GM21381 (cell line): ENCODE measurements around the gene COL3A1.

Experiments used
- ATAC-seq: cut with Tn5 transposase; IDR thresholded peaks from one replicate; pipeline ENCODE4 v1.9.1; 2021; ENCODE audit warnings: mild to moderate bottlenecking, moderate library complexity; ENCODE audit not compliant: unreplicated experiment

Gene COL3A1

DNA sequence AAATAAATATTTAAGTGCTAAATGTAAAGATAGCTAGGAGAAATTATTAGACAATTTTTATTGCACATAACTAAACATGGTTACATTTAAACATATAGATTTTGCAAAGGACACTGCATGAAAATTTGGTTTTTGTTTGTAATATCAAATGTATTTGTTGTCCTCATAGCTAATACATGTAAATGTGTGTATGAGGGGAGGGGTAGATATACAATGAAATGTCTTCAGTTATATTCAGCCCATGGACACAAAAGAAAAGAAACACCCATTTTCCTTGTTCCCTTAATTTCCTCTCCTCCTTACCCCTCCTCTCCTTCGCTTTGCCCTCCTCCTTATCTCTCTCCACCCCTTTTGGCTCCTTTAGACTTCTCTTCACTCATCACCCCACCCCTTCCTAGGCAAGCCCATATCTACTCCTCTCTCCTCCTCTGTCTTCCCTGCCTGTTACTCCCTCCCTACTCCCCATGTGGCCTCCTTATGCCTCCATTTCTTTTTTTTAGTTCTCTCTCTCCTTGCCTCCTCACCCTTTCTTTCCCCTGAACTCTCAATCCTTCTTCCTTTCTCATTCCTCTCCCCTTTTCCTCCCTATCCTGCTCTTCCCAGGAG is 1.4 kb downstream of the COL3A1 start:
- no peak for ATAC-seq

DNA sequence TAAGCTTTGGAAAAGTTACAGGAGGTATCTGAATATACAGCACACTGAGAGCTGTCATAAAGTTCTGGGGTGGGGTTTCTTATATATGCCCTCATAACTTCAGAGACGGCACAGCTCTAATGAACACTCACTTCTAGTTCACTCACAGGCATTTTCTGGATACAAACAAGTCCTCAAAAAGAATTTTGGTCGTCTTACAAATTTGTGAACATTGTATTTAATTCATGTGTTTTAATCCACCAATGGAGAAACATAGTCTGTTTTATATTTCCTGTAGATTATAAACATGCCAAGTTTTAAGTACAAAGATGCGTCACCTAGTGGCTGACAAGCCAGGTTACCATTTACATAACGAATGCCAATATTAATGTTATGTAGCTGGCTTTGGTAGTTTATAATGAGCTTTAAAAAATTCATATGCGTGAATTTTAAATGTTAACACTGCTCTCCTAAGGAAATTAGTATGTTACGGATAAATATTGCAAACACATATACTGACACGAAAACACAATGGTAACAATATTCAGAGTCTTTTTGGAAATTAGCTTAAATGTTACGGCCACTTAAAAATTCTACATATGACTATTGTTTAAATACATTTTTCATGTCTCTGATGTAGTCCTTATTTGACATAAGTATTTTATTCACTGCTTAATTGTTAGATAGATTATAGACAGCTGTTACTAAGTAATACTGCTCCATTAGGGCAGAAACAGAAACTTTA is 2.5 kb downstream of the COL3A1 start:
- no peak for ATAC-seq

DNA sequence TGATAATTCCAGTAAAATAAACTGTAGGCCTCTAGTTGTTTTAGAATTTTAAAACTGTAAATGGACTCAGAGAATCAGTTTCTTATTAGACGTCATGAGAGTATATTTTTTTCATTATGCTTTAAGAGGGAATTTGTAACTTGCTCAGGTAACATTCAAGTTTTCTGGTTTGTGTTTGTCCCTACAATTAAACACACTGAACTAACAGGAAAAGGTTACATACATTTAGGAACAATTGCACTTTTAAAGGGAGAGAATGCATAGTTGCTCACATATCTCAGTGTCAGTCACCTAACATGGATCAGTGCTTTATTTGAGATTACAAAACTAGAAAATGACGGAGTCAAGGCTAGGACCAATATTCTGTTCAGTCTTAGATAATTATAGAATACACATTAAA is 3.1 kb downstream of the COL3A1 start:
- ATAC-seq = no peak

DNA sequence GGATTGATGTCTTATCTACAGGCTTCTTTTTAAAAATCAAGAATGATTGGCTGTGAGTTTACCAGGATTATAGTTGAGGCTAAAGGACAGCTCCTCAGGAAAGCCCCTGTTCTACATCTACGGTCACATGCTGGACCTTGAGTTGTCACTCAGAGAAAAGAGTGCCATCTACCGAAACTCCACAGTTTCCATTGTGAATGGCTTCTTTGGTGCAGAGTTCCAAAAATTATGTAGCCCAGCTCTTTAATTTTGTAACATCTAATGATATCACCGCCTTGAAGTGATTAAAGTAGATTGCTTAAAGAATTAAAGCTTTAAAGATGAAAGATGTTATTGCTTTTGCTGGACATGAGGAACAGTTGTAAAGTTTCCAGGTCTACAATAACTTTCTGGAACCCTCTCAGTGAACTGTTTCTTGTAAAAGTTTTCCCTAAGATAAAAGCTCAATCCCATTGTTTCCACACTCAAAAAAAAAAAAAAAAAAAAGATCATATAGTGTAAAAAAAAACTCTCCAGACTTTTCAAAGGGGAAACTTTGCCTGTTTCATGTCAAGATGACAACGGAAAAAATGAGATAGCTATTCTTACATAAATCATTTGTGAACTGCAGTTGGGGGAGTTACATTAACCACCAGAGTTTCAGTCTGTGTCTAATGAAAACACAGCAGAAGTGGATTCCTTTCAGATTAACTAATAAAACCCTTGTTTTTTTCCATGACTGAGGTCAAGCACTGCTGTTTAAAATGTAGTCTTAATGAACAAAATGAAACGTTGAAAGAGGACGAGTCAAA is 4.3 kb downstream of the COL3A1 start:
- peak; percentile 75 for ATAC-seq

DNA sequence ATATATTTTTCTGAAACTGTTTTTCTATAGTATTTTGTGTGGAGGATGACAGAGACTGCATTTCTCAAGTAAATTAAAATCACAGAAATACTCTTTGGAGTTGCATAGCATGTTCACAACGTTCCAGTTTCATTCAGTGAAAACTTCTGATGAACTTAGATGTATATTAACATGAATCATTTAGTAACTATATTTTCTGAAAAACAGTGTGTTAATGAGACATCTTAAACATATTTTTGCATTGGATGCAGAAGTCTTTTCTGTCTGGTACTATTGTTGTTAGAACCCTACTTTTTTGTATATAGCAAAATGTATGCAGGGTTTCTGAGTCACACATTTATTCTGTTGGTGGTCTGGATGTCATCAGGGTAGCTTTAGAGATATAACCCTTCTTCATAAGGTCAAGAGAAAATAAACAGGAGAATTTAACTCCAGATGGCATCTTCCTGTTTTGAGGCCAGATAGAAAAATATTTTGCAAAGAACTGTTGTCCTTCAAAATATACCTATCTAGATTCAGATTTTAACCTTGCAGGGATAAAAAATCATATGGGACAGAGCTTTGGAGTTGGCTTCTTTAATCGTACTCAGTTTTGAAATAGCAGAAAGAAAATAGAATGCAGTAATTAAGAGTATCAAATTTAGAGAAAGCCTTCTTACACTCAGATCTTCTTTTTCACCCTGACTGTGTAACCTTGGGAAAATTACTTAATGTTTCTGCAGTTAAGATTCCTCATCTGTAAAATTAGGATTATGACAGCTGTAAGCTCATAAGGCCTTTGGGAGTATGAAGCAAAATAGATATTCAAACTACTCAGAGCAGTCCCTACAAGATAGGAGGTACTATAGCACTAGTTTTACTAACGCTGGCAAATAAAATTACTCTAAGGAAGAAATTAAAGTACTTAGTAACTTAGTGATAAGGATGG is 5.3 kb downstream of the COL3A1 start:
- peak; percentile 12 for ATAC-seq

DNA sequence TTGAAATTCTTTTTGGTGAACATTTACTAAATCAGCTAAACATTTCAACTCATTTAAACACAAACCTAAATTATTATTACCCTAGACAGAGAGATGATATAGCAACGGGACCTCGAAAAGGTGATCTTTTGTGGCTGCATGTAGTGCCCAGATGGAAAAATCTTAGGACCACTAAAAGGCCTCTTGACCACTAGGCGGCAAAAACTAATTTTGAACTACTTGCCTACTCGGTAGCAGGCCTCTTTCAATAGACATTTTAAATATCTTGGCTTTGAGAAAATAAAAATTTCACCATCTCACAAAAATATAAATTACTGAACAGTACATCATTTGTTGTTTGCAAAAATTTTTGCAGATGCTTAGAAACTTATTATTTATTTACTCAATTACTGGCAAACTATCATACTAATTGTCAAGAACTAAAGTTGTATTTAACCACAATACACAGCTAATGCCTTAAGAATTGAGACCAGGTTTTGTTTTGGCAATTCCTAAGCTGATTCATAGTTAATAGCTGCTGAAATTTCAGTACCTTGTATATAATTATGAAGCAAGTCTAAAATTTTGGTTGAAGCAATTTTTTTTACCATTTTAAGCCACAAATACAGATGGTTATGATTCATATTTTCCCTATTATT is 9.4 kb downstream of the COL3A1 start:
- ATAC-seq = no peak

DNA sequence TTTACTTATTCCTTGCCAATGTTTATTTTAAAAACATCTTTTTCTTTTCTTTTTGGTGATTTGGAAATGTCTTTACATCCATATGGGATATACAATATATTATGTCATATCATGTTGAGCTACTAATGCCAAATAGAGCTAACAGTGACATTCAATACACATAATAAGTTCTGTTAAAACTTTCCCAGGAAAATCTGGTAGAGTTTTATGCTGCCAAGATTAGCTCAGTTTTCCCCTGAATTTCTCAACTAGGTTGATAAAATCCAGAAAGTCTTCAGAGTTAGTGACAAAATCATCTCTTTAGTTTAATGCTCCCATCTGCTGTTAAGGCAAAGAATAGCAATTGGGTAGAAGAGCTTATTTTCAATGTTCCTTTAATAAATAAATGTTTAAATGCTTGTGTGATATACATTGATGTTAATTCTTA is 9.9 kb downstream of the COL3A1 start:
- no peak for ATAC-seq

DNA sequence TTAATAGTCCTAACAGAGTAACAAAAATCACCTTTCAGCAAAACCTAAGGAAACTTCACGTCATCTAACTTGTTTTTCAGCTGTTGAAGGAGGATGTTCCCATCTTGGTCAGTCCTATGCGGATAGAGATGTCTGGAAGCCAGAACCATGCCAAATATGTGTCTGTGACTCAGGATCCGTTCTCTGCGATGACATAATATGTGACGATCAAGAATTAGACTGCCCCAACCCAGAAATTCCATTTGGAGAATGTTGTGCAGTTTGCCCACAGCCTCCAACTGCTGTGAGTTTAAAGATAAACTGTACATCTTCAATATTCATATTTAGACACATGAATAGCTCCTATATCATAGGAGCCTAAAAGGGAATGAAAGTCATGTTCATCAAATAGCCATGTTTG is 10.5 kb downstream of the COL3A1 start:
- ATAC-seq = no peak

DNA sequence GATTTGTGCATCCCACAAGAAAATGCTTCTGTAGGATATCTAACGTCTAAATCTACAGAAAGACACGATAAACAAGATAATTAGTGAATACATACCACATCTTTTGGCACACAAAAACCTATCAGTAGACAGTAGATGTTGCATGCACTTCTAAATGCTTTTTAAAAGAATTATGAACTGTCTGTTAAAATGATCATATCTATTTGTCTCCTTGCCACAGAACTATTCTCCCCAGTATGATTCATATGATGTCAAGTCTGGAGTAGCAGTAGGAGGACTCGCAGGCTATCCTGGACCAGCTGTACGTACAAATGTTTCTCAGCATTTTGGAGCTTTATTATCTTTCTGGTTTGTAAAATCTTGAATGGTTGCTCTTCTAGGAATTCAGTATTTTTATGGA is 12.7 kb downstream of the COL3A1 start:
- no peak for ATAC-seq

DNA sequence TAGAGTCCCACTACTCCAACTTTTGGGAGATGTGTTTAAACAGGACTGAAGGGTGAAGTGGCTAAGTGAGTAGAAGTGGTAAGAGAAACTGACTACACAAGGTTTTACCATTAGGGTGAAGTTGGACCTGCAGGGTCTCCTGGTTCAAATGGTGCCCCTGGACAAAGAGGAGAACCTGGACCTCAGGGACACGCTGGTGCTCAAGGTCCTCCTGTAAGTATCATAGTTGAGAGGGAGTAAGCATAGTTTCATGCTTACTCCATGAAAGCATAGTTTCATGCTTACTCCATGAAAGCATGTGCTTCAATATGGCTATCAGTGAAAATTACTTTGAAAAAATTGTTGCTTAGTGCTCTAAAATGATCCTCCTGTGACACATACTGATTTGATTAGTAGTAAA is 19.1 kb downstream of the COL3A1 start:
- ATAC-seq = no peak

DNA sequence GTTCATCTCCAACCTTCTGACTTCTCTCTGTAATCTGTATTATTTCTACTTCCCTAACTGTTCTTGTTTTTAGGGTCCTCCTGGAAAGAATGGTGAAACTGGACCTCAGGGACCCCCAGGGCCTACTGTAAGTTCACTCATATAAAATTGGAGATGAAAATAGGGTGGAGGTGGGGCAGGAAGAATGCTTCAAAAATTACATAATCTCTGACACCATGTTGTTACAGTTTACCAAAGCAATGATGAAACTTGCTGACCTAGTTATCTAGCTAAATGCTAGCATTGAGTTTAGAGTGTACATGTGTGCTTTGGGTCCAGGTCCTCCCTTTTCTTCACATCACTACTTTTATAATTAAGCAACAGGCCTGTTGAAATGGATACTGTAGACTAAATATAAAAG is 23.1 kb downstream of the COL3A1 start:
- no peak for ATAC-seq

DNA sequence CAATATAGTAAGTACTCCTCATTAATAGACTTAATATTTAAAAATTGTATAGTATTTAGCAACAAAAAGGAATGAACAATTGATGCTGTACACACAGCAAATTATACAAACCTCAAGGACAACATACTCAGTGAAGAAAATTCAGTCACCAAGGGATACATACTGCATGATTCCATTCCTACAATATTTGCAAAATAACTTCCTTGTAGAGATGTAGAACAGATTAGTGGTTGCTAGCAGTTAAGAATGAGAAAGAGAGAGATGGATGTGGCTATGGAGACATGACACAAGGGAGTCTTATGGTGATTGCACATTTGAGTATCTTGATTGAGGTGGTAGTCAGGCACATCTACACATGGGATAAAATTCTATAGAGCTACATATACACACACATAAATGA is 26.0 kb downstream of the COL3A1 start:
- ATAC-seq = no peak

DNA sequence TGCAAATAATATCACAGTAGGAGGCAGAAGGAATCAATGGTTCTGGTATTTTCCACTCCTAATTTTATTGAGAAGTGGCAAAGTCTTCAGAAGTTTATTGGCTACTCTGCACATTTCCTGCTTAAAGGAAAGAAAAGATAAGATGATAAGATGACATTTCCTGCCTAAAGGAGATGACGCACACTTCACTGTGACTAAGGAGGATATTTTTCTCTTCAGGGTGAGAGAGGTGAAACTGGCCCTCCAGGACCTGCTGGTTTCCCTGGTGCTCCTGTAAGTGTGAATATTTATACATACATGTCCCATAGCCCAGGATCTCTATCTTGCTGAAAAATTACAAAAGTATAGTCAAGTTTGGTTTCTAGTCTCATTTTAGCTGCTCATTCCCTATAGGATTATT is 27.9 kb downstream of the COL3A1 start:
- ATAC-seq = no peak

DNA sequence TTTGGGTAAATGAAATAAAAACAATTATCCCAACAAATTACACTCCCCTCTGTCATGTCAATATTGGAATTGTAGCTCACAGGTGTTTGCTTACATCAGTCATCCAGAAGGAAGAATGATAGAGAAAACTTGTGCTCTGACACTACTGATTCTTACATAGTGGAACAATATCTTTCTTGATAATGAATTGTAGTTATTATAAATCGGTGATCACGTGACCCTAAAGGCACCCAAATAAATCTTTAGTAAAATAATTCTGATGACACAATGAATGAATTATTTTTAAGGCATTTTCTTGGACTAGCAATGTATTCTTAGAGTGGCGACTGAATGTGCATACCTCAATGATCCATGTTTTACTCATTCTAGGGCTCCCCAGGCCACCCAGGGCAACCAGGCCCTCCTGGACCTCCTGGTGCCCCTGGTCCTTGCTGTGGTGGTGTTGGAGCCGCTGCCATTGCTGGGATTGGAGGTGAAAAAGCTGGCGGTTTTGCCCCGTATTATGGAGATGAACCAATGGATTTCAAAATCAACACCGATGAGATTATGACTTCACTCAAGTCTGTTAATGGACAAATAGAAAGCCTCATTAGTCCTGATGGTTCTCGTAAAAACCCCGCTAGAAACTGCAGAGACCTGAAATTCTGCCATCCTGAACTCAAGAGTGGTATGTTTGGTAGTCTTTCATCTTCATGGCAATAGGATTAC is 34.5 kb downstream of the COL3A1 start:
- no peak for ATAC-seq

DNA sequence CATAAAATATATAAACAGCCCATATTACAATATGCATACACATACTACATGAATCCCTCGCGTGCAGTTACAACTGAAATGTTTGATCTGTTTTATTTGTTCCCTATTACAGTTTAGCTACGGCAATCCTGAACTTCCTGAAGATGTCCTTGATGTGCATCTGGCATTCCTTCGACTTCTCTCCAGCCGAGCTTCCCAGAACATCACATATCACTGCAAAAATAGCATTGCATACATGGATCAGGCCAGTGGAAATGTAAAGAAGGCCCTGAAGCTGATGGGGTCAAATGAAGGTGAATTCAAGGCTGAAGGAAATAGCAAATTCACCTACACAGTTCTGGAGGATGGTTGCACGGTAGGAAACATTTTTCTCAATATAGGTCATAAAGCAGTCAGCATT is 36.4 kb downstream of the COL3A1 start:
- ATAC-seq = no peak

DNA sequence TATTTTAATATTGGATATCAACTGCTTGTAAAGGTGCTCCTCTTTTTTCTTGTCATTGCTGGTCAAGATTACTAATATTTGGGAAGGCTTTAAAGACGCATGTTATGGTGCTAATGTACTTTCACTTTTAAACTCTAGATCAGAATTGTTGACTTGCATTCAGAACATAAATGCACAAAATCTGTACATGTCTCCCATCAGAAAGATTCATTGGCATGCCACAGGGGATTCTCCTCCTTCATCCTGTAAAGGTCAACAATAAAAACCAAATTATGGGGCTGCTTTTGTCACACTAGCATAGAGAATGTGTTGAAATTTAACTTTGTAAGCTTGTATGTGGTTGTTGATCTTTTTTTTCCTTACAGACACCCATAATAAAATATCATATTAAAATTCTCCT is 38.2 kb downstream of the COL3A1 start:
- no peak for ATAC-seq

DNA sequence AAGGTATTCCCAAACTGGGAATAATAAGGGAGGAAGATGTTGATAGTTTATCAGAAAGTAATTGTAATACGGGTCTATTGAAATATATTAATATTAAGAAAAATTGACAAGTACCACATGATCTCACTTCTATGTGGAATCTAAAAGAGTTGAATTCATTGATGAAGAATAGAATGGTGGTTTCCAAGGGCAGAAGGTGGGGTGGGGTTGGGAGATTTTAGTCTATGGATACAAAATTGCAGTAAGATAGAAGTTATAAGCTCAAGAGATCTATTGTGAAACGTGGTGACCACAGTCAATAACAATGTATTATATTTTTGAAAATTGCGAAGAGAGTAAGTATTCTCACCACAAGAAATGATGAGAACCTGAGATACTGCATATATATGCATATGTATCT is 38.9 kb downstream of the COL3A1 start:
- ATAC-seq = no peak

DNA sequence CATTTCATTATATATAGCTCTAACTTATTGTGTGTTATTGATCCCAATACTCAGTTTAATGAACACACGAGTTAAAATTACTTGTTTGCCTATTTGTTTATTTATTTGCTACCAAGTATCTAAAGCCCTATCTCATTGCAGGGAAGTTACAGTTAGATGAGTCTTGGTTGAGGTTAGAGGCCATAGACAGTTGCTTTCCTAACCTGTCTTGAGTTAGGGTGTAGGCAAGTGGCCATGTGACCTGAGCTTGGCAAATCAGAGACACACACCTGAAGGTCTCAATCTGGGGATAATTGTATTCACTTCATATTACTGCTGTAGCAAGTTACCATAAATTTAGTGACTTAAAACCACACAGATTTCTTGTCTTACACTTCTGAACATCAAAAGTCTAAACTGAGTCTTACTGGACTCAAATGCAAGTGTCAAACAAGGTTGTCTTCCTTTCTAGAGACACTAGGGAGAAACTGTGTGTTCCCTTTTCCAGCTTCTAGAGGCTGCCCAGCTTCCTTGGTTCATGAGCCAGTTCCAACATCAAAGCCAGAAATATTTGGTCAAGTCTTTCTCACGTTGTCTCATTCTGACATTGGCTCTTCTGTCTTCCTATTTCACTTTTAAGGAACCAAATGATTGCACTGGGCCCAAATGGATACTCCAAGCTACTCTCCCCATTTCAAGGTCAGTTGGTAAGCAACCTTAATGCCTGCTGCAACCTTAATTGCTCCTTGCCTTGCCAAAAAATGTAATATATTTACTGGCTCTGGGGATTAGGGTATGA is 39.7 kb downstream of the COL3A1 start:
- no peak for ATAC-seq

DNA sequence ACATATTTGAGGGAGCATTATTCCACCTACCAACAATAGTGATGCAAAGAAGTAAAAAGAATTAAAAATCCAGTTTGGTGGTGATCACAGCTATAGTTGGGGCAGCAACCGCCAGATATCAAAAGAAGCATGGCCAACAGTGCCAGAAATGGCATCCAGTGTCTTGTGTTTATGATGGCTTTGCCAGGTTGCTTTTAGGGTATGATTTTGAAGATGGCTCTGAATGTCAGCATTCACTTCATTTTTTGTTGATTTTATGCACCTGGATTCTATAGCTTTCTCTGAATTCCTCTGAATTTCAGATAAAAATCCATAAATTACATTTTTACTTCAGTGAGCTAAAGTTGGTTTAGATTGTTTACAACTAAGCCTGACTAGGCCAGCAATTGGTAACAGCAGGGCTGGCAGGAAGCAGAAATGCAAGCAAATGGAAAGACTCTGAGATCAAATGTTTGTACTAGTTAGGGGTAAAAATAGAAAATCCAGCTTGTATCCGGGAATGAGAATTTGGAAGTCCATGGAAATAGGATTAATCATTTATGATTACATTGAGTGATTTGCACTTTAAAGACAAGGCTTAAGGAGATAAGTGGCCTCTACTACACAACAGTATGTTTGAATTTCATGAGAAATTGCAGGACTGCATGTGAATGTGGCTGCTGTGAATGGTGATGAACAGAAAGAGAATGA is 40.4 kb downstream of the COL3A1 start:
- ATAC-seq = no peak
